Activated CD4-positive, alpha-beta T cell treated with anti-CD3 and anti-CD28 coated beads, Interleukin-10, Interleukin-2, amounts not matched to agents 100 ng/mL and 50 ng/mL, durations not matched to agents 16 hours and 8 hours (primary cell): Measurements from ENCODE around the gene TPRX1.
A peak's percentile ranks its signal among the peaks of the same experiment; 100 is the strongest.
"Not testable (repeated sequence)": the region's sequence is repeated elsewhere in the genome, so short reads cannot be mapped to it uniquely, and the experiment has no call there.

Experiments used
- DNase-seq: peaks from one replicate; pipeline ENCODE4 v3.0.0-alpha.2; 2020

Gene TPRX1

DNA sequence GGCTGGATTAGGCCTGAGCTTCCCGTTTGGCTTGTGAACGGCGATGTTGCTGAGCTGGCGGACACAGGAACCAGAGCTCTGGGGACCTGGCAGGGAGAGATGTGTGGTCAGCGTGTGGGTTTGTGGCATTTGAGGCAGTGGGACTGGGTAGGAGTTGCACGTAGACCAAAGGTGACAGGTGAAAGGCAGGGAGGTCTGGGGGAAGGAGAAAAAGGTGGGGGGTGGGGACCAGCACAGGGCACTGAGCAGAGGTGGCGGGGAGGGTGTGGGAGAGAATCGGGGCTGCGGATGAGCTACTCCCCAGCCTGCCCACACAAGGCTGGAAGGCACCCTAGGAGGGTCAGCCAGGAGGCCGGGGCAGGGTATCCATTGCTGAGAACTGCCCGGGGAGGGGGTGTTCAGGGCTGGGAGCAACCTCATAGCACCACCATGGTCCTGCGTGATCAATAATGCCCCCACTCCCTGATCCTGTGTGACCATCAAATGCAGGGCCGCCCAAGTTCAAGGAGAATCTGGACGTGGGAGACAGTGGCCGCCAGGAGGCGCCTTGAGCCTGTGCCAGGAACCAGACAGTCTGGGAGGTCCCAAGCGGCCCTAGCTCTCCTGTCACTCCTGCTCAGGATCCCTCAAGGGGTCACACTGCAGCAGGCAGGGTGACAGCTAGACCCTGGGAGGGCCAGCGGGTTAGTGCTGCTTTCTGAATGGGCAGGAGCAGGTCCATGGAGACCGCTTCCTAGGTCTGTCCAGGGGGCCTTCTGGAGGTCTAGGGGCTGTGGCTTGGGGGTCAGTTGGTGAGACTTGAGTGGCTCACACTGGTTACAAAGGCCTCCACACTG lies 38.6 kb downstream of the TPRX1 start:
- DNase-seq = peak; percentile 42

DNA sequence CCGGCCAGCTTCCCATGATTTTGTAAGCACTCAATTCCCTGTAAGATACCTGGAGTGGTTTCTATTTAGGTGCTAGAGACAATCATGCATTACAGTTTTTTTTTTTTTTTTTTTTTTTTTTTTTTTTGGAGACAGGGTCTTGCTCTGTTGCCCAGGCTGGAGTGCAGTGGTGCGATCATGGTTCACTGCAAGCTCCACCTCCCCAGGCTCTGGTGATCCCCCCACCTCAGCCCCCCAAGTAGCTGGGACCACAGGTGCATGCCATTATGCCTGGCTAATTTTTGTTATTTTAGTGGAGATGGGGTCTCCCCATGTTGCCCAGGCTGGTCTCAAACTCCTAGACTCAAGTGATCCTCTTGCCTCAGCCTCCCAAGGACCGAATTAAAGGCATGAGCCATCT lies 39.6 kb downstream of the TPRX1 start:
- DNase-seq = not testable (repeated sequence)

- no peak for DNase-seq
Measured at GRCh38 chr19:47762615-47763308, 41.6 kb downstream of the TPRX1 start.

DNA sequence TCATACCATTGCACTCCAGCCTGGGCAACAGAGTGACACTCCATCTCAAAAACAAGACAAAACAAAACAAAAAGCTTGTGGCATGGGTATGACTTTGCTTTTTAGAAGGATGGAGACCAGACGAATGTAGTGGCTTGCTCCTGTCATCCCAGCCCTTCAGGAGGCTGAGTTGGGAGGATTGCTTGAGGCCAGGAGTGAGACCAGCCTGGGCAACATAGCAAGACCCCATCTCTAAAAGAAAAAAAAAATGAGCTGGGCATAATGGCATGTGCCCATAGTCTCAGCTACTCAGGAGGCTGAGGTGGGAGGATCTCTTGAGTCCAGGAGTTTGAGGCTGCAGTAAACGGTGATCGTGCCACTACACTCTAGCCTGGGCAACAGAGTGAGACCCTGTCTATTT lies 42.2 kb downstream of the TPRX1 start:
- no peak for DNase-seq

- no peak for DNase-seq
Measured at GRCh38 chr19:47761566-47761965, 42.8 kb downstream of the TPRX1 start.

GRCh38 chr19:47760632-47760999 lies 43.7 kb downstream of the TPRX1 start:
- no peak for DNase-seq

- DNase-seq = no peak
Measured at GRCh38 chr19:47758443-47758804, 45.9 kb downstream of the TPRX1 start.

DNA sequence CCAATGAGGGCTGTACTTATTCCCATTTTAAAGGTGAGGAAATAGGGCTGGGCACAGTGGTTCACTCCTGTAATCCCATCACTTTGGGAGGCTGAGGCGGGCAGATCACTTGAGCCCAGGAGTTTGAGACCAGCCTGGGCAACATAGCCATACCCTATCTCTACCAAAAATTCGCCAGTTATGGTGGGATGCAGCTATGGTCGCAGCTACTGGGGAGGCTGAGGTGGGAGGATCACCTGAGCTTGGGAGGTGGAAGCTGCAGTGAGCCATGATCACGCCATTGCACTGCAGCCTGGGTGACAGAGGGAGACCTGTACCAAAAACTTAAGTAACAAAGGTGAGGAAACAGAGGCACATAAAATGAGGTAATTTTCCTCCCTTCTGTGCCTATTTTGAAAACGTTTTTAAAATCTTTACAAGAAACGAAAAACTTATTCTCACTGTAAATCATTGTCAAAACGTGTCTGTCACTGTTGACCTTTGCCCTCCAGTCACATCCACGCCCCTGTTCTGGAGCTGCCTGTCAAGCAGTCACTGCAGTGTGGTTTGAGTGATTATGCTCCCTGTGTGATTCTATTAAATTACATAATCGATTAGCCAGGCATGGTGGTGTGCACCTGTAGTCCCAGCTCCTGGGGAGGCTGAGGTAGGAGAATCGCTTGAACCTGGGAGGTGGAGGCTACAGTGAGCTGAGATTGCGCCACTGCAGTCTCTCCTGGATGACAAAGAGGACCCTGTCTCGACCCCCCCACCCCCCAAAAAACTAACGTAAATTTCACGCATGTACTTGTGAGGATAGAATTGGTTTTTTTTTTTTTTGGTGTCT lies 46.5 kb downstream of the TPRX1 start:
- no peak for DNase-seq

DNA sequence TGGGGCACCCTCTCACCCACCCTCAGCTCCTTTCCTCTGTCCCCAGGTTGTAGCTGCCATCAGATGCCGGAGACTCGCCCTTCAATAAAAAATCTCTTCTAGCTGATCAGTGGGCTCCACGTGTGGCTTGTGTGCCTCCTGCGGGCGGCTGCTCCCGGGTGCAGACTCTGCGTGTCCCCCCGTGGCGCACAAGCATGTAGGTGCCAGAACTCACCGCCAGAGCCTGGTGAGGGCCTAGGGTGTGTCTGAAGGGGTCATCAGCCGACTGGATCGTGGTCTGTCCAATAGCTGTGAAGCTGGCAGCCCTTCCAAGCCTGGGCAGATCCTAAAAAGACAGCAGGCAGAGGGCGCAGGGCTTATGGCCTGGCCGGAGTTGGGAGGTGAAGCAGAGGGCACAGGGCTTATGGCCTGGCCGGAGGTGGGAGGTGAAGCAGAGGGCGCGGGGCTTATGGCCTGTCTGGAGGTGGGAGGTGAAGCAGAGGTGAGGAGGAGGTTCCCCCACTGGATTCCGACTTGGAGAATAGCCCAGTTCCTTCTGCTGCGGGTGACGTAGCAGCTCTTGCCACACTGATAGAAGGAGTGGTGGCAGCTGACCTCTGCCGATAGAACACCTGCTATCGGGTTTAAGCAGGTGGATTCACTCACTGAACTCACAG lies 47.3 kb downstream of the TPRX1 start:
- DNase-seq = no peak

GRCh38 chr19:47756627-47756929 lies 47.8 kb downstream of the TPRX1 start:
- no peak for DNase-seq

DNA sequence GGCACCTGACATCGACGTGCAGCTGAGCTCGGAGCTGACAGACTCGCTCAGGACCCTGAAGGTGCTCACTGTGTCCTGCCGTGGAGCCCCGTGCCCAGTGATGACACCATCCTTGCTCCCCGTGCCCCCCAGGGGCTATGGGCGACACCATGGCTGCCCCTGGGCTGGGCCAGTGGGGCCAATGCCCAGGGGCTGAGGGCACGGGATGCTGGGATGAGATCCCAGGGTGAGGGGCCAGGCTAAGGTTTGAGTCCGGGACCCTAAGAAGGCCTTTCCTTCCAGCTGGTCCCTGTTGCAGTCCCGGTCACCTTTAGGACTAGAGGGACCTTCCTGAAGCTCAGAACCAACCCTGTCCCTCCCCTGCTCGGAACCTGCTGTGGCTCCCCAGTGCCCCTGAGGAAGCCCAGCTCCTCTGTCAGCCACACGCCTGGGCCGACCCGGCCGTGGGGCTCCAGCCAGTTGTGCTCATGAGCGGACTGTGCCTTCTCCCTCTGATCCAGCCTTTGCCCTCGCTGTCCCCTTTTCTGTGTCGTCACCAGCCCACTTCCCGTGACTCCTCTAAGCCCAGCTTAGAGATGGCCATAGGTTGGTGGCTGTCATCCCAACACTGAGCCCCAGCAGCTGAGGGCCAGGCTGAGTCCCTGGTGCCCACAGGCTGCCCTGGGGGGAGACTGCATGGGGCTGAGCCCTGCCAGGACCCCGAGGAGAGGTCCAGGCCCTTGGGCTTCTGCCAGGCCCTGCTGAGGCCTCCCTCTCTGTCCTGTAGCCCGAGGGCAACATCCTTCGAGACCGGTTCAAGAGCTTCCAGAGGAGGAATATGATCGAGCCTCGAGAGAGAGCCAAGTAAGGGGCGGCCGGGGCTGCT lies 48.4 kb downstream of the TPRX1 start:
- no peak for DNase-seq

DNA sequence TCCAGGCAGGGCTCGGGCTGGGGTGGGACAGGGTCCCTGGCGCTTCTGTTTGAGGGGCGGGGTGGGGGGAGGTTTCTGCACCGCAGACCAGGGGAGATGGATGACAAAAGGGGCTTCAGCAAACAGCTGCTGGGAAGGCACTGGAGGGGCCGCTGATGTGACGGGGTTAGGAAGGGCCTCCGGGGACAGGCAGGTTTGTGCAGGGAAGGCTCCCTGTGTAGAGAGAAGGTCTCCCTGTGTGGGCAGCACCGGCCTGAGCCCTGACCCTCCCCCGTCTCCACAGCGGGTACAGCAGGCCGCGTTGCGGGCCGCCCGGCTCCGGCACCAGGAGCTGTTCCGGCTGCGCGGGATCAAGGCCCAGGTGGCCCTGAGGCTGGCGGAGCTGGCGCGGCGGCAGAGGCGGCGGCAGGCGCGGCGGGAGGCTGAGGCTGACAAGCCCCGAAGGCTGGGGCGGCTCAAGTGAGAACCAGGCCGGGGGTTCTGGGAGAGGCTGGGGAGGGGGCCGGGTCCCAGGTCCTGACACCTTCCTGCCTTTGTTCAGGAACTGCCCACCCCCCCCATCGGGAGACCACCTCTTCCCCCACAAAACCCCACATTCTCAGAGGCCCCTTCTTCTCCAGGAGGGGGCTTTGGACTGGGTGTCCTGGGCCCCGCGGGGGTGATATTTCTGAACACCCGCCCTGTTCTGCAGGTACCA lies 49.1 kb downstream of the TPRX1 start:
- DNase-seq = no peak

DNA sequence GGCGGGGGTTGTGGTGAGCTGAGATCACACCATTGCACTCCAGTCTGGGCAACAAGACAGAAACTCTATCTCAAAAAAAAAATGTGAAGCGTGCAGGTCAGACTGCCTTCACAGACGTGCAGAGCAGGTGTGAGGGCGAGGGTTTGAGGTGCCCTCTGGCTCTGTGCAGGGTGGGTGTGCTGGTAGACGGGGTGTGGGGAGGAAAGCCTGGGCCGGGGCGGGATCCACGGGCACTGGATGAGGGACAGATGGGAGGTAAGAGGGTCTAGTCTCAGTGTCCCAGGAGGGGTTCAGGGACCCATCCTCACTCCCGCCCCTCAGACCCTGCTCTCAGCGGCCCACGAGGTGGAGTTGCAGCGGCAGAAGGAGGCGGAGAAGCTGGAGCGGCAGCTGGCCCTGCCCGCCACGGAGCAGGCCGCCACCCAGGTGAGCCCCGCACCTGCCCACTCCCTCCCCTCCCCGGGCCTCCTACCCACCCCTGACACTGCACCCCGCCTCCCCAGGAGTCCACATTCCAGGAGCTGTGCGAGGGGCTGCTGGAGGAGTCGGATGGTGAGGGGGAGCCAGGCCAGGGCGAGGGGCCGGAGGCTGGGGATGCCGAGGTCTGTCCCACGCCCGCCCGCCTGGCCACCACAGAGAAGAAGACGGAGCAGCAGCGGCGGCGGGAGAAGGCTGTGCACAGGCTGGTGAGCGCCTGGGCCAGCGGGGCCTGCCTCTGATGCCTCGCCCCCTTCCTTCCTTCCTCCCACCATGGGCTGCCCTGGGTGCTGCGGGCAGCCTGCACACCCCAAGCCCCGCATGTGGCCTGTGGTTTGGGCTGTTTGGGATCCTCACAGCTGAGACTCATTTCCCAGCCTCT lies 49.9 kb downstream of the TPRX1 start:
- no peak for DNase-seq

- no peak for DNase-seq
Measured at GRCh38 chr19:47752440-47753211, 51.7 kb downstream of the TPRX1 start.
